Measurements from ENCODE around the gene SNRNP48. TPM values are rescaled to one million over a fixed set of nuclear protein-coding genes. Genes with fewer than 3 reads are reported as not detected.

Gene SNRNP48
- polyA plus RNA-seq, 1 donor: 15.1 TPM

DNA sequence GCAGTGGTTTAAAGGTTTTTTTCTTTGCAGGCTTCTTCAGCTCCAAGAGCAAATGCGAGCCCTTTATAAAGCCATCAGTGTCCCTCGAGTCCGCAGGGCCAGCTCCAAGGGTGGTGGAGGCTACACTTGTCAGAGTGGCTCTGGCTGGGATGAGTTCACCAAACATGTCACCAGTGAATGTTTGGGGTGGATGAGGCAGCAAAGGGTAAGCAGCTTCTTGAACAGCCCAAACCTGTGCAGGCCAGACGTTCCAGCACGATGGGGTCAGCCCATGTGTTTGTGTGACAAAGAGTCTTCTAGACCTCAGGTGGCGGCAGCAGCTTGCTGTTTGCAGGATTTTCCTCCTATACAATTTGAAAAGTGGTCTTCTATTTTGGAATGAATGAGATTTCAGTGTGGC, 30.8 kb upstream of the SNRNP48 start:
- no peak for DNase-seq (ENCODE audit: low read depth)

- DNase-seq (ENCODE audit: low read depth): no peak
Measured at GRCh38 chr6:7559651-7560385, 30.2 kb upstream of the SNRNP48 start.

DNA sequence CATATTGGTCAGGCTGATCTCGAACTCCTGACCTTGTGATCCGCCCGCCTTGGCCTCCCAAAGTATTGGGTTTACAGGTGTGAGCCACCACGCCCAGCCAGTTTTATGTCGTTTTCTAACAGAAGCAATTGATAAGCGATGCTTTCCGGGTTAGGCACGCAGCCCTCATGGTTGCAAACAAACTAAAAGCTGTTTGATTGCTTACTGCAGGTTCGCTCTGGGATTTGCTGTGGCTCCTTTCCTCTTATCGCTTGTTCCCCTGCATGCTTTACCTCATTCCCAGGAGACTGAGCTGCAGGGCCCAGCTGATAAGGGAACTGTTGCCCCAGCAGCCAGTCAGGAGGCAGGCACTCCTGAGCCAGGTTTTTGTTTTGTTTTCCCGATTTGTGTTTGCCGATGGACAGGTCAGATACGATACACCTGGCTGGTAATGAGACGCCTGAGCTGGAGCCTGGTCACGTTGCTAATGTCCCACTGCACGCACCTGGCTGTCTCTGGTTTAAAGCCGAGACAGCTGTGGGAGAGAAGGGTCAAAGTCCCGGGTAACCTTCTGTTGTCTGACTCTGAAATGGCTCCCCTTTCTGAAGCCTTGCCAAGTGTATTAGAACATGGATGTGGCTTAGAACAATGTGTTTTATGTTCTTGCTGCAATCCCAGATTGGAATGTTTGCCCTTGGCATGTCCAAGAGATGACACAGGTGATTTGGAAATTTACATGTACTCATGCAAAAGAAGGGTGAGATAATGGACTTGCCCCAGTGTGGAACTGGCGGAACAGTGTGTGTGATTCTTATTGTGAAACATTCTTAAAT, 28.6 kb upstream of the SNRNP48 start:
- no peak for DNase-seq (ENCODE audit: low read depth)

- DNase-seq (ENCODE audit: low read depth): no peak
Measured at GRCh38 chr6:7562769-7563168, 27.2 kb upstream of the SNRNP48 start.

GRCh38 chr6:7566107-7566506, 23.9 kb upstream of the SNRNP48 start:
- DNase-seq (ENCODE audit: low read depth): no peak

- no peak for DNase-seq (ENCODE audit: low read depth)
Measured at GRCh38 chr6:7566617-7567173, 23.3 kb upstream of the SNRNP48 start.

DNA sequence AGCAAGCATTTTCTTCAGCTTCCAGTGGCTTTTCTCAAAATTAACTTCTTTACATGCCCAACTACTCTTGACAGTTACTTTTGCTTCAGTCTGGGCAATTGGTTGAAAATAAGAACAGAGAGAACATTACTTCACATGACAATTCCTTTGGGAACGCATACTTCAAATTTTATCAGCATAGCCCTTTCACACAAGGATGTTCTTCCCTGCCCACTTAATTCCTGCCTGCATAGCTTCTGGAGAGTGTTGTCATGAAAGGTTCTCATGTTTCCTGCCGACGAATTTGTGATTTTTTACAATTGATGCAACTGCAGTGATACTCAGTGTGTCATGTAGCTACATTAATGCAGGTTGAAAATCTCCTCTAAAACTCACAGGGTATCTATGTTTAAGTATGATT, 22.0 kb upstream of the SNRNP48 start:
- no peak for DNase-seq (ENCODE audit: low read depth)

- no peak for DNase-seq (ENCODE audit: low read depth)
Measured at GRCh38 chr6:7569082-7569481, 20.9 kb upstream of the SNRNP48 start.

DNA sequence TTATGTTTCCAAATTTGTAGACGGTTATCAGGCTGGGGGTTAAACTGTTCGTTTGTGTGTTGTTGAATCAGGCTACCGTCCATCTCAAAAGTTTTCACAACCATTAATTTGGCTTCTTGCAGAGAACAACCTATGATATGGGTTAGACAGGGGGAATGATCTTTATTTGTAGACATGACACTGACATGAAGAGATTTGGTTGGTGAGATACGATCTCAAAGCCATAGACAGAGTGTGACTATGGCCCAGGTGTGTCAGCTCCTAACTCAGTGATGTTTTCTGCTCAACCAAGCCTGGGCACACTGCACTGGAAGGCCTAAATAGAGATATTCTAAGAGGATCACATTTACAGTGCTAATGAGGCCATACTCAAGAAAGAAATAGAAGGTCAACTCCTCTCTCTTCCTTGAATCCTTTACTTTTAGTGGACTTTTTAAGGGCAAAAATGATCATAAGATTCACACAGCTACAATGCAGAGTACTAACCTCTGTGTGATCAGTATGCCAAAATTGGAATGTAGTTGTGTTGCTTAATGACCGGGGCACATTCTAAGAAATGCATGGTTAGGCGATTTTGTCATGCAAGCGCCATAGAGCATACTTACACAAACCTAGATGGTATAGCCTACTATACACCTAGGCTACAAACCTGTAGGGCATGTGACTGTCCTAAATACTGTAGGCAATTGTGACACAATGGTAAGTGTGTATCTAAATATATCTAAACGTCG, 17.6 kb upstream of the SNRNP48 start:
- no peak for DNase-seq (ENCODE audit: low read depth)

GRCh38 chr6:7574500-7574899, 15.5 kb upstream of the SNRNP48 start:
- DNase-seq (ENCODE audit: low read depth): no peak

DNA sequence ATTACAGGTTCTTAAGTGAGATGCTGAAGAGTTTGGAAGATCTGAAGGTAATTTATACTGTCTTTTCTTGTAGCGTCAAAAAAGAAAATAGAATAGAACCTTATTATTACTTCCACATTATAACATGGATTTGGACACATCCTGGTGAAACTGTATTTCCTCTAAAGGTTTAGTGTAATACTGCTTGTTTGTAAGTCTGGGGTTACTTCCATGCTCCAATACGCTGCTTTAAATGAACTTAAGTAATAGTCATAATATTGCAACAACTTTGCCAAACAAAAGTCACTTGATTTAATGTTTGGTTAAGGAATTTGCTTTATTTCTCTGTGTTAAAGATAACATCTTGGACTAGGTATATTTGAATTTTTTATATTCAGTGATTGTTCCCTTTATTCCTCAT, 11.5 kb upstream of the SNRNP48 start:
- no peak for DNase-seq (ENCODE audit: low read depth)

DNA sequence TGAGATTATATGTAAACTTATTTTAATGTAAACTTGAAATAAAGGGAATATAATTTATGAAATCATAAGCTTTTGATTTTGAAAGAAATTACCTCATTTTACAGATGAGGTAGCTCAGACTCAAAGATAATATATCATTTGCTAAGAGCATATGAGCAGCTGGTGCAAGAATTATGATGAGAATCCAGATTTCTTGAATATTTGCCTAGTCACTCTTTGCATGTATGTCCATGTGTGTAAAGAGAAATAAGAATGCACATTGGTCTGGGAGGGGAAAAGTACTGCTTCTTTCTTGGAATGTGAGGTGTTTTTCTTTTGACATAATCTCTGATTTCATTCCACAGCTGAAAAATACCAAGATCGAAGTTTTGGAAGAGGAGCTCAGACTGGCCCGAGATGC, 11.1 kb upstream of the SNRNP48 start:
- DNase-seq (ENCODE audit: low read depth): no peak

DNA sequence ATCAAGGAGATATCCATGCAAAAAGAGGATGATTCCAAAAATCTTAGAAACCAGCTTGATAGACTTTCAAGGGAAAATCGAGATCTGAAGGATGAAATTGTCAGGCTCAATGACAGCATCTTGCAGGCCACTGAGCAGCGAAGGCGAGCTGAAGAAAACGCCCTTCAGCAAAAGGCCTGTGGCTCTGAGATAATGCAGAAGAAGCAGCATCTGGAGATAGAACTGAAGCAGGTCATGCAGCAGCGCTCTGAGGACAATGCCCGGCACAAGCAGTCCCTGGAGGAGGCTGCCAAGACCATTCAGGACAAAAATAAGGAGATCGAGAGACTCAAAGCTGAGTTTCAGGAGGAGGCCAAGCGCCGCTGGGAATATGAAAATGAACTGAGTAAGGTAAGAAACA, 10.1 kb upstream of the SNRNP48 start:
- DNase-seq (ENCODE audit: low read depth): no peak

- DNase-seq (ENCODE audit: low read depth): no peak
Measured at GRCh38 chr6:7580537-7580926, 9.5 kb upstream of the SNRNP48 start.

- no peak for DNase-seq (ENCODE audit: low read depth)
Measured at GRCh38 chr6:7580927-7581618, 8.9 kb upstream of the SNRNP48 start.

DNA sequence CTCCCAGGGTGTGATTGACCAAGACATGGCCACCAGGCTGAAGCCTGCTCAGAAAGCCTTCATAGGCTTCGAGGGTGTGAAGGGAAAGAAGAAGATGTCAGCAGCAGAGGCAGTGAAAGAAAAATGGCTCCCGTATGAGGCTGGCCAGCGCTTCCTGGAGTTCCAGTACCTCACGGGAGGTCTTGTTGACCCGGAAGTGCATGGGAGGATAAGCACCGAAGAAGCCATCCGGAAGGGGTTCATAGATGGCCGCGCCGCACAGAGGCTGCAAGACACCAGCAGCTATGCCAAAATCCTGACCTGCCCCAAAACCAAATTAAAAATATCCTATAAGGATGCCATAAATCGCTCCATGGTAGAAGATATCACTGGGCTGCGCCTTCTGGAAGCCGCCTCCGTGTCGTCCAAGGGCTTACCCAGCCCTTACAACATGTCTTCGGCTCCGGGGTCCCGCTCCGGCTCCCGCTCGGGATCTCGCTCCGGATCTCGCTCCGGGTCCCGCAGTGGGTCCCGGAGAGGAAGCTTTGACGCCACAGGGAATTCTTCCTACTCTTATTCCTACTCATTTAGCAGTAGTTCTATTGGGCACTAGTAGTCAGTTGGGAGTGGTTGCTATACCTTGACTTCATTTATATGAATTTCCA, 4.6 kb upstream of the SNRNP48 start:
- DNase-seq (ENCODE audit: low read depth): no peak

GRCh38 chr6:7587631-7588100, 2.3 kb upstream of the SNRNP48 start:
- DNase-seq (ENCODE audit: low read depth): no peak

- DNase-seq (ENCODE audit: low read depth): no peak
Measured at GRCh38 chr6:7588506-7588905, 1.5 kb upstream of the SNRNP48 start.

DNA sequence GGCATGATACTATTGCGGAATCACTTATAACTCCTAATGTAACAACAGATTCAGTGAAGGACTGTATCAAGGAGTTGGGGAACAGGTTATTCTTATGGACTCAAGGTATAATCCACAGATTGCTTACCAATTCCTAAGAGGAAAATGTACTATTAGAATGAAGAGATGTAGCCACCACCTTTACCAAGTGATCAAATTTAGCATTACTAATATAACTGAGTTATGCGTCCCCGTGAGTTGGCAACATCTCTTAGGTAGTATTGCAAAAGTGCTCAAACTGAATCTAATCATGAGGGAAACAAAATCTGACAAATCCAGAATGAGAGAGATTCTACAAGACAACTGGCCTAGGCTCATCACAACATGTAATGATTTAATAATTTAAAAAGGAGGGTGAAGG, 777 bp upstream of the SNRNP48 start:
- no peak for DNase-seq (ENCODE audit: low read depth)

DNA sequence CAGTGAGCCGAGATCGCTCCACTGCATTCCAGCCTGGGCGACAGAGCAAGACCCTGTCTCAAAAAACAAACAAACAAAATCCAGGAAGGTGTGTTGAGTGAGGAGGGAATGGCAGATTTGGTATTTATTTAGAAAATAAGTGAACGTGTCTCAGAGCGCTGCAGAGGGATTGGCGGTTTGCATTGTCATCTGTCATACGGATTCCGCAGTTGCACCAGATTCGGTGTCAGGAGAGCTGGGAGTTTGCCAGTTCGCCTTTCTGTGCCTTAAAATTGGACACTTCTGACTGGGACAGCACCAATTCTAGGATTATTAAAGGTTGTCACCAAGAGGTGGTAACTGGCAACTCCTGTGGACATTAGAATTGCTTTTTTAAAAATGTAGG, 912 bp downstream of the SNRNP48 start:
- no peak for DNase-seq (ENCODE audit: low read depth)

DNA sequence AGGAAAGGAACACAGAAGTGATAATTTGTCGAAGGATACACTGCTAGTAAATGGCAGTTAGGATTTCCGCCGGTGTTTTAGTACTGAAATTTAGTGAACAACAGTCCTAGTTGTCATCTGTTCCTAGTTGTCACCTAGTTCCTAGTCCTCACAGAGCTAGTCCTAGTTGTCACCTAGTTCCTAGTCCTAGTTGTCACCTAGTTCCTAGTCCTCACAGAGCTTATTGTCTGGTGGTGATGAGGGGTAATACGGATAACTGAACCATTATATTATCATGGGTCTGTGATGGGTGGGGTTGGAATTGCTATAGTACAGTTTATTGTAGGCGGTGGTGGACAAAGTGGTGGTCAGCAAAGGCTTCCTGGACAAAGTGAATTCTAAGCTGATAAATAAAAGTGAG, 1.8 kb downstream of the SNRNP48 start:
- DNase-seq (ENCODE audit: low read depth): no peak
